HG03095 (cell line): ENCODE measurements around the gene TEX11.
"Not testable (repeated sequence)": the region's sequence is repeated elsewhere in the genome, so short reads cannot be mapped to it uniquely, and the experiment has no call there.

Source experiments
- ATAC-seq: cut with Tn5 transposase; IDR thresholded peaks from one replicate; pipeline ENCODE4 v1.9.1; 2021; ENCODE audit warnings: moderate library complexity; ENCODE audit not compliant: unreplicated experiment

Gene TEX11

DNA sequence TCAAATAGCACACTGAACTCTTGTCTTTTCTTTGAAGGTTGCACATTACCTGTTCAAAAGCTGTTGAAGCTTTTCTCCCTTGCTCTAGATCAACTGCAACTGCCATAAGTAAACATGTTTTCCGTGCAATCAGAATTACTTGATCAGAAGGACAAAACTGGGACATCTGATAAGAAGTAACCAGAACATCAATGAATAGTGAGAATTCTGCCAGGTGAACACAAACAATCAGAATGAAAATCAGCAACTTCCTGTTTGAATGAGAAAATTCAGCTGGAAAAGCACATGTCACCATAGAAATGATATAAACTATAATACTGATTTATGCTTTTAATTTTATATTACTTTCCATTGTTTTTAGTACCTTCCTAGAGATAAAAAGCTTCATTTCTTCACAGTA lies 303.2 kb downstream of the TEX11 start:
- no peak for ATAC-seq

DNA sequence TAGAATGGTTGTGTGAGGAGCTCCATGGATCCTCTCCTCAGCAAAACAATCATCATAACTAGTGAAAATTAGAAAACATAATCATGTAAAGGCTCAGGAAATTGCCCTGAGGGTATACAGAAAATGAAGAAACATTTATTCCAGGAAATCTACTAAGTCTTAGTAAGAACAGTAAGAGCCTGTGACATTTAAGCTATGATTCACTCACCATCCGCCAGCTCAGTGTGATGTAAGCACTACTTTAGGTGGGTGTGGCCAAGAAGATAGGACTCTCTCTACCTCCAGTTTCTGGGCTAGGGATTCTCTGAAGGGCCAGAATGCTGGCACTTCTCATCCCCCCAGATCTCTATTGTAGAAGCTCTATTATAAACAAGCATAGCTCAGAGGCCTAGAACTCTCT lies 316.4 kb downstream of the TEX11 start:
- ATAC-seq, result no peak

- ATAC-seq, result not testable (repeated sequence)
Measured at GRCh38 chrX:70587158-70587557, 321.4 kb downstream of the TEX11 start.

DNA sequence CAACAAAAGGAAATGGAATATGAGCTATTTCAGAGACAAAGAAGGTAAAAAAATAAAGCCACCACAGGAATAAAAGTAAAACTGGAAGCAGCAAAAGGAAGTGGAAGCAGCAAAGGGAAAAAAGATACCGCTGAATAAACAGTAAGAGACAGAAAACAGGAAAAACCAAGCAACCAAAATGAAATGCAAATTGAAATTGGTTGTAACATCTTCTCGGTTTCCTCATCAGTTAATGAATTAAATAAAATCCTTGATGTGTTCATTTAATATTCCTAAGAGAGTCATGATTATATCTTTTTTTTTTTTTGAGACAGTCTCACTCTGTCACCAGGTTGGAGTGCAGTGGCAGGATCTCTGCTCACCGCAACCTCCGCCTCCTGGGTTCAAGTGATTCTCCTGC lies 331.1 kb downstream of the TEX11 start:
- ATAC-seq, result no peak

DNA sequence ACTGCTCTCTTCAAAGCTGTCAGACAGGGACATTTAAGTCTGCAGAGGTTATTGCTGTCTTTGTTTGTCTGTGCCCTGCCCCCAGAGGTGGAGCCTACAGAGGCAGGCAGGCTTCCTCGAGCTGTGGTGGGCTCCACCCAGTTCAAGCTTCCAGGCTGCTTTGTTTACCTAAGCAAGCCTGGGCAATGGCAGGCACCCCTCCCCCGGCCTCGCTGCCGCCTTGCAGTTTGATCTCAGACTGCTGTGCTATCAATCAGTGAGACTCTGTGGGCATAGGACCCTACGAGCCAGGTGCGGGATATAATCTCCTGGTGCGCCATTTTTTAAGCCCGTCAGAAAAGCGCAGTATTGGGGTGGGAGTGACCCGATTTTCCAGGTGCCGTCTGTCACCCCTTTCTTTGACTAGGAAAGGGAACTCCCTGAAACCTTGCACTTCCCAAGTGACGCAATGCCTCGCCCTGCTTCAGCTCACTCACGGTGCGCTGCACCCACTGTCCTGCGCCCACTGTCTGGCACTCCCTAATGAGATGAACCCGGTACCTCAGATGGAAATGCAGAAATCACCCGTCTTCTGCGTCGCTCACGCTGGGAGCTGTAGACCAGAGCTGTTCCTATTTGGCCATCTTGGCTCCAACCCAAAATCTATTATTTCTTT lies 338.5 kb downstream of the TEX11 start:
- not testable (repeated sequence) for ATAC-seq

GRCh38 chrX:70554948-70555347 lies 353.6 kb downstream of the TEX11 start:
- ATAC-seq, result no peak

GRCh38 chrX:70554523-70554922 lies 354.0 kb downstream of the TEX11 start:
- ATAC-seq, result no peak

- no peak for ATAC-seq
Measured at GRCh38 chrX:70554081-70554480, 354.4 kb downstream of the TEX11 start.

GRCh38 chrX:70553516-70553915 lies 355.0 kb downstream of the TEX11 start:
- ATAC-seq, result no peak

- no peak for ATAC-seq
Measured at GRCh38 chrX:70552130-70552704, 356.3 kb downstream of the TEX11 start.

GRCh38 chrX:70549429-70549828 lies 359.1 kb downstream of the TEX11 start:
- no peak for ATAC-seq

DNA sequence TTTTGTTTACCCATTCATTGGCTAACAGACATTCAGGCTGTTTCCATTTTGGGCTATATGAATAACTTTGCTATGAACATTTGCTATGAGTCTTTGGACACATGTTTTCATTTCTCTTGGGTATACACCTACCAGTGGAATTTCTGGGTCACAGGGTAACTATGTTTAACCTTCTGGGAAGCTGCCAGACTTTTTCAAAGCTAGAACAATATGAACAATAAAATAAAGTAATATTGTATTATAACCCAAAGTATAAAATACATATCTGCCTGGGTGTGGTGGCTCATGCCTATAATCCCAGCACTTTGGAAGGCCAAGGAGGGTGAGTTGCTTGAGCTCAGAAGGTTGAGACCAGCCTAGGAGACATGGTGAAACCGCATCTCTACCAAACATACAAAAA lies 373.3 kb downstream of the TEX11 start:
- ATAC-seq, result no peak

GRCh38 chrX:70527610-70528345 lies 380.7 kb downstream of the TEX11 start:
- ATAC-seq, result no peak

- no peak for ATAC-seq
Measured at GRCh38 chrX:70527053-70527452, 381.5 kb downstream of the TEX11 start.

GRCh38 chrX:70525733-70526132 lies 382.8 kb downstream of the TEX11 start:
- ATAC-seq, result no peak

- not testable (repeated sequence) for ATAC-seq
Measured at GRCh38 chrX:70515692-70516091, 392.8 kb downstream of the TEX11 start.

DNA sequence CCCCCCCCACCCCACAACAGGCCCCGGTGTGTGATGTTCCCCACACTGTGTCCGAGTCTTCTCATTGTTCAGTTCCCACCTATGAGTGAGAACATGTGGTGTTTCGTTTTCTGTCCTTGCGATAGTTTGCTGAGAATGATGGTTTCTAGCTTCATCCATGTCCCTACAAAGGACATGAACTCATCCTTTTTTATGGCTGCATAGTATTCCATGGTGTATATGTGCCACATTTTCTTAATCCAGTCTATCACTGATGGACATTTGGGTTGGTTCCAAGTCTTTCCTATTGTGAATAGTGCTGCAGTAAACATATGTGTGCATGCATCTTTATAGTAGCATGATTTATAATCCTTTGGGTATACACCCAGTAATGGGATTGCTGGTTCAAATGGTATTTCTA lies 393.2 kb downstream of the TEX11 start:
- not testable (repeated sequence) for ATAC-seq

- no peak for ATAC-seq
Measured at GRCh38 chrX:70509078-70509477, 399.4 kb downstream of the TEX11 start.

DNA sequence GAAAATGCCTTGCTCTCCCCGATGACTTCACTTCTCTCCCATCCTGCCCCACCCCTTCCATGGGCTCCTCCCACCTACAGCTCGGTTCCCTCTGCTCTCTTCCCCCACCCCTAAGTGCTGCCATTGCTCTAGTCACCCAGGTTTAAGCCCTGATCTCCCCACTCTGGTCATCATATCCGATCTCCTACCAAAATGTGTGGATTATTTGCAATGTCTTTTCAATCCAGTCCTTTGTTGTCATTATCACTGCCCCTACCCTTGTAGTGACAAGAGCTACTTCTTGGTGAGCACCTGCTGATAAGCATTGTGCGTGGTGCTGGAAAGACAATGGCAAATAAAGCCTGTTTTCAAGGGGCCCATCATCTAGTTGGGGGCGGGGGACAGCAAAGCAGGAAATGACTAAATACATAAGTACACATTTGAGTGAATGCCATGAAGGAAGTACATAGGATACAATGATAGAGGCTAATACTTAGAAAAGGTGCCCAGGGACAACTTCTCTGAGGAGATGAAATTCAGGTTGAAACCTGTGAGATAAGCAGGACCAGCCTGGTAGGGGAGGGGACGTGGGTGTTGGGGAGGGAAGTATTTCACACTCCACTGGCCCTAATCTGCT lies 400.1 kb downstream of the TEX11 start:
- ATAC-seq, result no peak

- ATAC-seq, result no peak
Measured at GRCh38 chrX:70505451-70505841, 403.1 kb downstream of the TEX11 start.

DNA sequence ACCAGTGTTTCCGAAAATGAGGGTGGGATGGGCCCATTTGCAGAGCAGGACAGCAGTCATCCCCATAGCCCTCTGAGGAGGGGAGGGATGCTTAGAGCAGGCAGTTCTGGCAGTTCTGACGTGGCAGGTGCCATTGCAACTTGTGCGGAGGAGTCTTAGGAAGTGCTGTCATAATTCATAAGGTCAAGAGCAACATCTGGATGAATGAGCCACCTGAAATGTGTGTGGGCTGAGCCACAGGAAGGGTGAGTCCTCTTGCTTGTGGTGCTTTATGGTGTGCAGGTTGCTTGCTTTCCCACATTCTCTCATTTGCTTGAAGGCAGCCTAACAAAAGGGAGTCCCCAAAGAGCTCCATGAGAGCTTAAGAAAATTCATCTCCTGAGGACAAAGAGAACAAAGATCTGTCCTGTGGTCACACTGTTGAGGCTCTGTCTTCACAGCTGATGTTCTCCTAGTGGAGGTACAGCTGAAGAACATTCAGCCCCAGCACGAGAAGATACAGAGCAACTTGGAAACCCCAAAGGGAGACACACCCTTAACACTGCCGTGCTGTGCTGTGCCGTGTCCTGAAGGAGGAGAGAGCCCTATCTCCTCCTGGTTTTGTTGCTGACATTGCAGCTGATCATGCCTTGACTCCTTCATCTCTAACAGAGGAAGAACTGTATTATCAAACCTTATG lies 403.6 kb downstream of the TEX11 start:
- ATAC-seq, result no peak
